Embryonic facial prominence (tissue), 1 donor: ENCODE measurements around the gene SLC22A23.

Source experiments
- DNase-seq: peaks from one replicate; pipeline ENCODE4 v3.0.0-alpha.2; 2016; ENCODE audit errors: extremely low spot score

SLC22A23 gene

DNA sequence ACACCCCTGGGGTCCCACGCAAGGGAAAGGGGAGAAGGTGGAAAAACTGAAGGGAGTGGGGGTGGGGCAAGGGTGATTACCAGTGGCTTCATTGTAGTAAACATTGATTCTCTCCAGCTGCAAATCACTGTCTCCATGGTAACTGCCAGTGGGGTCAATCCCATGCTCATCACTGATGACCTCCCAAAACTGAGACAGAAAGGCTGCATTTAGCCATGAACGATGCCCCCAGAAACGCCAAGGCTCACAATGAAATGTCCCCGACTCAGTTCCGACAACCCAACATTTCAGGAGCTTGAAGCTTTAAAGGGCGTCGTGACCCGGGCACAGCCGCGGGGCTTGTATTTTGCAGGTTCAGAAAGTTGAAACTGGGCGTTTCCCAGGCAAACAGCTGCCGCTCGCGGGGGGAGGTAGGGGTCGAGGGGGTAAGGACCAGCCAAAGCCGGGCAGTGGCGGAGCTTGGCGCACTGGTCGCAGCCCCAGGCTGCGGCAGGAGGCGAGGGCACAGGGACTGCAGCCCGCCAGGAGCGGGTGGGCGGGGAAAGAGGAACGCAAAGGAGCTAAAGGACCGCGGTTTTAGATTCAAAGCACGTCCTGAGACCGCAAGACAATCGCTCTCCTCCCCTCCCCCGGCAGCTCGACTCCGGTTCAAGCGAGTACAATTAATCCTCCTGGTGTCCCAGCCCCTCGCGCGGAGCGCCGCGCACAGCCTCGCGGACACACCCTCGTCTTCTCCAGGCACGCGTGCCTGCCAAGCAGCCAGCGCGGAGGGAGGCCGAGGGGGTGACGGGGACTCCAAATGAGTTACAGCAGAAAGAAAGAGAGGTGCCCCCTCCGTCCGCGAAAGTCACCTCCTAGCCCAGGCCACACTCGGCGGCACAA, 230.1 kb downstream of the SLC22A23 start:
- DNase-seq: no peak

DNA sequence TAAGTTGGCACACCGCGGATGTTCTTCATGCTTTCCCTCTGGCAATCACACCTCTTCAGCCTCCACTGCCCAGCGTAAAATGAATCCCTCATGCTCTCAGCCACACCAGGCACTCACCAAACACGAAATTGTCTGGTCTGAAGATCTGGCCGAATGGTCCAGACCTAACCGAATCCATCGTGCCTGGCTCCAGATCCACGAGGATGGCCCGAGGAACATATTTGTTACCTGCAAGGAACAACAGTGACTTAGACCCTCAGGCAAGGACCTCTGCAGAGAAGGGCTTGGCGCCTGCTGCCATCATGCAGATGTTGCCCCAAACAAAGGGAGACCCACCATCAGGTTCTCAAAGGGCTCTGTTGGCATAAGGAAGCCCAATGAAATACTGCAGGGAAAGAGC, 230.8 kb downstream of the SLC22A23 start:
- no peak for DNase-seq

DNA sequence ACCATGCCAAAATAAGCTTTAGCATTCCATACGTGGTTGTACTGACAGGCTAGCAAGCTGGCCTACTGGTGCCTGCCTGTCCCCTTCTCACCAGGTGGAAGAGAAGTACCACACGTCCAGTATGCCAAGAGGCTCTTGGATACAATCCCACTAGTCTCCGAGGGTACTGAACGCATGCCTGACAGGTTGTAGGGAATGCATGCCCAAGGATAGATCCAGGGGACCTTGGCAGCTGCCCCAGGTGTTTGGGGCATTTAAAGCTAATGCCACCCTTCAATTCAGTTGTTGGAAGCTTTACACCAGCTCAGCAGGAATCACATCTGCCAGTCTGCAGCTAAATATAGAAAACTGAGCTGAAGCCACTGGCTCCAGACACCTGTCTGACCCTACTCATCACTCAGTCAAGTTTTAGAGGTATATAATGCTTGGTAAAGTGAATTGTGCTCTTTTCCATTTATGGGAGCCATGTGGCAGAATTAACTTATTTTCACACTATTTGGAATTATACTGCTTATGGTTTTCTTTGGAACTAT, 234.3 kb downstream of the SLC22A23 start:
- no peak for DNase-seq

DNA sequence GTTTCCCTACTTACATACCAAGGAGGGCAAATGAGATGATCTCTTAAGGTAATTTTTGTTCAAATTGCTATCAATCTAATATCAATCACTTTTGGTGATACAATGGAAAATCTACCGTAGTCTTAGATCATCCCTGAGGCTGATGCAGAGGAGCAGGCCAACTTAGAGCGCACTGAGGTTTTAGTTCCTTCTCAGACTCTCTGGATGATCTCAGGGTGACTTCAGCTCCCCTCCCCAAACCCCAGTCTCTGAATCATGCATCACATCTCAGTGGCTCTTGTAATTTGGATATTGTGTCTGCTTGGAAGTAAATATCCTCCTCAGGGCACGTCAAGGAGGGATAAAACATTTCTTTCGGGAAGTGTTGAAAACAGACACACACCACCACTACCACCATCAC, 235.3 kb downstream of the SLC22A23 start:
- no peak for DNase-seq

DNA sequence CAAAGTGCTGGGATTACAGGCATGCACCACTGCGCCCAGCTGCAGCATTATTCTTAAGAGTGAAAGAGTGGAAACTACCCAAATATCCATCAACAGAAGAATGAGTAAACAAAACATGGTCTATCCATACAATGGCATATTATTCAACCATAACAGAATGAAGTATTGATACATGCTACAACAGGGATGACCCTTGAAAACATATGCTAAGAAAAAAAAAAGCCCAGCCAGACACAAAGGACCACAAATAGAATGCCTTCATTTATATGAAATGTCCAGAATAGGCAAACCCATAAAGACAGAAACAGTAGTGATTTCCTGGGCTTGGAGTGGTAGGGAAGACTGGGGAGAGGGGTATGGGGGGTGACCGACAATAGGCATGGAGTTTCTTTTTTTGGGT, 236.5 kb downstream of the SLC22A23 start:
- no peak for DNase-seq
